GM12878 (cell line): ENCODE measurements around the gene LRTM2. TPM values are rescaled to one million over a fixed set of nuclear protein-coding genes. Genes with fewer than 3 reads are reported as not detected.

Experiments
- BCL3 ChIP-seq: IDR thresholded peaks from 2 replicates; pipeline ENCODE4 v1.6.1; 2011; ENCODE audit warnings: borderline replicate concordance, low read depth, mild to moderate bottlenecking, moderate library complexity, low read length; ENCODE audit not compliant: insufficient read depth, poor library complexity, severe bottlenecking
- CHD1 ChIP-seq: IDR thresholded peaks from 2 replicates; pipeline ENCODE4 v1.6.1; 2012; ENCODE audit warnings: low read depth, low read length, improper control_type of control experiment
- FOXK2 ChIP-seq: fragments of 450-650 bp; IDR thresholded peaks from 2 replicates; pipeline ENCODE4 v1.6.1; 2017; ENCODE audit warnings: mild to moderate bottlenecking, moderate library complexity
- IKZF2 ChIP-seq, 2 experiments: fragments of 450-650 bp; IDR thresholded peaks; 2 replicates each; pipeline ENCODE4 v1.6.1; 2017; ENCODE audit warnings: mild to moderate bottlenecking in 2 of 2, moderate library complexity in 2 of 2
- IRF4 ChIP-seq: IDR thresholded peaks from 2 replicates; pipeline ENCODE4 v1.6.1; 2011; ENCODE audit warnings: low read depth, low read length
- PRDM15 ChIP-seq: fragments of 450-650 bp; formaldehyde crosslinking; IDR thresholded peaks from 2 replicates; pipeline ENCODE4 v1.4.0; 2020; ENCODE audit warnings: mild to moderate bottlenecking, moderate library complexity
- SIN3A ChIP-seq: IDR thresholded peaks from 2 replicates; pipeline ENCODE4 v1.6.1; 2012; ENCODE audit warnings: low read depth, low read length, improper control_type of control experiment
- SMAD1 ChIP-seq: fragments of 450-650 bp; IDR thresholded peaks from 2 replicates; pipeline ENCODE4 v1.6.1; 2018; ENCODE audit warnings: mild to moderate bottlenecking, low read depth; ENCODE audit not compliant: partially characterized antibody
- SREBF2 ChIP-seq: IDR thresholded peaks from 2 replicates; pipeline ENCODE4 v1.6.1; 2012; ENCODE audit warnings: mild to moderate bottlenecking, low read length
- YBX1 ChIP-seq: fragments of 450-650 bp; IDR thresholded peaks from 2 replicates; pipeline ENCODE4 v1.6.1; 2016; ENCODE audit warnings: antibody characterized with exemption
- ZZZ3 ChIP-seq: IDR thresholded peaks from 2 replicates; pipeline ENCODE4 v1.6.1; 2011; ENCODE audit warnings: low read depth; ENCODE audit not compliant: control insufficient read depth, insufficient read length
- polyA plus RNA-seq, 11 experiments: library from polyadenylated mRNA; depleted of rRNA in 4 of 11; unstranded in 6 of 11; stranded (reverse) in 5 of 11; fragments of >200 nt; fragmentation: Nextera tagmentation in 4 of 11; fragmentation: Illumina TruSeq in 1 of 11; extraction: Ambion mirVana in 4 of 11; extraction: Trizol in 1 of 11; gene quantifications; 1 replicate in 1 of 11; 2 replicates in 10 of 11; pipeline versions ENCODE4 v1.2.1 to v1.2.3, GENCODE V29; 2011 to 2016; ENCODE audit warnings: inconsistent platforms in 2 of 11, missing spikeins in 2 of 11, low read depth in 1 of 11
- total RNA-seq, 4 experiments: library from RNA; depleted of rRNA in 3 of 4; stranded (reverse); fragments of >200 nt in 3 of 4; fragmentation: Illumina TruSeq in 1 of 4; extraction: Trizol in 1 of 4; gene quantifications; 2 replicates each; pipeline versions ENCODE4 v1.2.1 to v1.2.3, GENCODE V29; 2013 to 2021

LRTM2 gene
- total and polyA plus RNA-seq, 10 of the 15 experiments (the other 5 are each of a cell fraction or from before 2014, with no cell fraction given): 0.05 TPM; not detected in 9

GRCh38 chr12:1822699-1823098 lies 2.3 kb downstream of the LRTM2 start (continued):
- TF ChIP-seq IKZF2 (IDR thresholded peaks at IDR 0.05) (no peak), CHD1 (no peak), SMAD1 (no peak), SREBF2 (no peak), IRF4 (no peak), ZZZ3 (no peak), BCL3 (no peak), PRDM15 (CRISPR knock-in tag) (no peak), YBX1 (no peak), FOXK2 (no peak), SIN3A (no peak)
